ENCODE results near the gene GALNT4. TPM values are rescaled to one million over a fixed set of nuclear protein-coding genes. Genes with fewer than 3 reads are reported as not detected.

The GALNT4 gene
- total RNA-seq, 6 experiments from 2014 or later, result 2.5 to 6.2 (median 4.1) TPM

- Histone ChIP-seq H3K27ac (no peak overlapping the region), H3K27me3 (no peaks in the 10 kb centered on the region), H3K4me1 (peaks cover 0 to 10% (median 0%) of the 10 kb centered on the region in 4 donors), H3K9me3 (no peaks in the 10 kb centered on the region), H3K36me3 (peaks cover 0 to 4% (median 0%) of the 10 kb centered on the region in 4 donors), H3K4me3 (no peak overlapping the region)
- intact Hi-C loops (cut with DNase I), result no loop called here
- DNase-seq, result no peak
- peak in 1 of 4 donors; percentile 36 for ATAC-seq
- WGBS (ENCODE audit: insufficient coverage, low coverage, low lambda C conversion rate, missing lambda C conversion rate), result no CpG with 5 or more reads among the region's 1 CpG
- TF ChIP-seq CTCF (IDR thresholded peaks at IDR 0.05), result no peak
- no peak for TF ChIP-seq POLR2A (IDR thresholded peaks at IDR 0.05)
Observed at GRCh38 chr12:89490922-89491321, 33.7 kb downstream of the GALNT4 start.

- 83% methylated on average over 2 of the region's 2 CpGs for WGBS (ENCODE audit: insufficient coverage, low coverage, low lambda C conversion rate, missing lambda C conversion rate)
- peaks cover 0 to 4% (median 0%) of the 10 kb centered on the region in 4 donors for H3K36me3 ChIP-seq
- TF ChIP-seq POLR2A (IDR thresholded peaks at IDR 0.05) (no peak), CTCF (IDR thresholded peaks at IDR 0.05) (no peak)
Observed at GRCh38 chr12:89486264-89486663, 38.3 kb downstream of the GALNT4 start.

GRCh38 chr12:89484470-89484869, 40.1 kb downstream of the GALNT4 start:
- H3K9me3 ChIP-seq, result no peaks in the 10 kb centered on the region
- TF ChIP-seq POLR2A (IDR thresholded peaks at IDR 0.05) (no peak), CTCF (IDR thresholded peaks at IDR 0.05) (no peak)
- H3K27me3 ChIP-seq, result no peaks in the 10 kb centered on the region
- ATAC-seq (no peak), DNase-seq (no peak)
- intact Hi-C loops (cut with DNase I), result no loop called here
- no peak overlapping the region for H3K27ac ChIP-seq
- H3K36me3 ChIP-seq, result peaks cover 0 to 3% (median 0%) of the 10 kb centered on the region in 4 donors
- 100% methylated on average over 1 of the region's 1 CpG for WGBS (ENCODE audit: insufficient coverage, low coverage, low lambda C conversion rate, missing lambda C conversion rate)
- H3K4me3 ChIP-seq, result no peak overlapping the region
- no peaks in the 10 kb centered on the region for H3K4me1 ChIP-seq

More at GRCh38 chr12:89486264-89486663, 38.3 kb downstream of the GALNT4 start:
- DNase-seq (no peak), ATAC-seq (no peak)
- Histone ChIP-seq H3K4me3 (no peak overlapping the region), H3K27me3 (no peaks in the 10 kb centered on the region), H3K27ac (no peak overlapping the region), H3K4me1 (no peaks in the 10 kb centered on the region), H3K9me3 (no peaks in the 10 kb centered on the region)
- intact Hi-C loops (cut with DNase I), result no loop called here

- no peak overlapping the region for H3K4me3 ChIP-seq
- H3K36me3 ChIP-seq, result no peaks in the 10 kb centered on the region
- WGBS (ENCODE audit: insufficient coverage, low coverage, low lambda C conversion rate, missing lambda C conversion rate), result 46% methylated on average over 2 of the region's 2 CpGs
- H3K27ac ChIP-seq, result no peak overlapping the region
- no peaks in the 10 kb centered on the region for H3K27me3 ChIP-seq
- DNase-seq, result no peak
- intact Hi-C loops (cut with DNase I), result no loop called here
- ATAC-seq, result peak in 3 of 4 donors; percentile 50 to 56 (median 54)
- H3K4me1 ChIP-seq, result peaks cover 0 to 13% (median 4%) of the 10 kb centered on the region in 4 donors
- H3K9me3 ChIP-seq, result no peaks in the 10 kb centered on the region
- TF ChIP-seq POLR2A (IDR thresholded peaks at IDR 0.05), result no peak
- no peak for TF ChIP-seq CTCF (IDR thresholded peaks at IDR 0.05)
Observed at GRCh38 chr12:89481213-89481914, 43.2 kb downstream of the GALNT4 start.

Measured in right lobe of liver (tissue), 6 donors.